LNCaP clone FGC (cell line): ENCODE results near the gene RARS2.
"Not testable (repeated sequence)": the region's sequence is repeated elsewhere in the genome, so short reads cannot be mapped to it uniquely, and the experiment has no call there.

Experiments
- DNase-seq: peaks from one replicate; pipeline ENCODE4 v3.0.0-alpha.2; 2011; ENCODE audit warnings: low read depth
- H3K4me3 ChIP-seq: 2 replicates; pipeline ENCODE4 v1.5.1; 2011; ENCODE audit warnings: mild to moderate bottlenecking, low read depth, low read length, control low read depth
- TF ChIP-seq, protein P1 (sequence below): IDR thresholded peaks from 2 replicates; pipeline ENCODE4 v1.5.1; 2012; ENCODE audit warnings: mild to moderate bottlenecking; ENCODE audit not compliant: control insufficient read depth, insufficient read depth; ENCODE audit errors: extremely low read depth

RARS2 gene

DNA sequence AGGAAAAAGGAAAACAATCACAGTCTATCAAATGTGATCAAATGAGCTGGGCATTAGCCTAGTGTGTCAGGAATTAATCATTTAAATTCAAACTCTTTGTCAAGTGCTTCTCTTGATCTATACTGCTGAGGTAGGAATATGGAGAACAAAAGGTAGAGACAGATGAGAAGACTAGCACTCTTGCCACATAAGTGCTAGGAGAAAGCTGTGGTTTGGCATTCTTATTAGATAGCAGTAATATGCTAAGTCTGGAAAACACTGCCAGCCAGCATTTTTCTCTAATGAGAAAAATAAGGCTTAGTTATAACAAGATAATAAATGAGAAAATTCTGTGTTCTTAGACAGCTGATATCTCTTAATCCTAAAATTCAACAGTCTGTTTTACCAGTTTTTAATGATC, 39.1 kb upstream of the RARS2 start:
- TF ChIP-seq, protein P1, sequence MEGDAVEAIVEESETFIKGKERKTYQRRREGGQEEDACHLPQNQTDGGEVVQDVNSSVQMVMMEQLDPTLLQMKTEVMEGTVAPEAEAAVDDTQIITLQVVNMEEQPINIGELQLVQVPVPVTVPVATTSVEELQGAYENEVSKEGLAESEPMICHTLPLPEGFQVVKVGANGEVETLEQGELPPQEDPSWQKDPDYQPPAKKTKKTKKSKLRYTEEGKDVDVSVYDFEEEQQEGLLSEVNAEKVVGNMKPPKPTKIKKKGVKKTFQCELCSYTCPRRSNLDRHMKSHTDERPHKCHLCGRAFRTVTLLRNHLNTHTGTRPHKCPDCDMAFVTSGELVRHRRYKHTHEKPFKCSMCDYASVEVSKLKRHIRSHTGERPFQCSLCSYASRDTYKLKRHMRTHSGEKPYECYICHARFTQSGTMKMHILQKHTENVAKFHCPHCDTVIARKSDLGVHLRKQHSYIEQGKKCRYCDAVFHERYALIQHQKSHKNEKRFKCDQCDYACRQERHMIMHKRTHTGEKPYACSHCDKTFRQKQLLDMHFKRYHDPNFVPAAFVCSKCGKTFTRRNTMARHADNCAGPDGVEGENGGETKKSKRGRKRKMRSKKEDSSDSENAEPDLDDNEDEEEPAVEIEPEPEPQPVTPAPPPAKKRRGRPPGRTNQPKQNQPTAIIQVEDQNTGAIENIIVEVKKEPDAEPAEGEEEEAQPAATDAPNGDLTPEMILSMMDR = no peak
- DNase-seq = no peak

DNA sequence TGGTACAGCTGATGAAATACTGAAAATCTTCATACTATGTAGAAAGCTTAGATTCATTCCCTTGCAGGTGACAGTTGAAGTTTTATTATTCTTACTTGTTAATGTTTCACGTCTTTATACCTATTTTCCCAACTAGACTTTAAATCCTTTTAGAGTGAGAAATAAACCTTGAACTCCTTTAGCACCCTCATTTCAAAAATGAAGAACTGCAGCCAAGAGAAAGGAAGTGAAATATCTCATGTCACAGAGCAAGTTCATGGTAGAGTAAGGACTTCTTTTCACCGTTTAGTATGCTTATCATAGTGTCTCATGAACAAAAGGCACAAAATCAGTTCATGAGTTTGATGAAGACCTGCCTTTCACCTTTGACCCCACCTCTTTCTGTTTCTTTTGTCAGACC, 38.6 kb upstream of the RARS2 start:
- TF ChIP-seq, protein P1 = no peak
- H3K4me3 ChIP-seq = no peak overlapping the region
- no peak for DNase-seq

More for the DNA sequence above, 39.1 kb upstream of the RARS2 start:
- no peak overlapping the region for H3K4me3 ChIP-seq

DNA sequence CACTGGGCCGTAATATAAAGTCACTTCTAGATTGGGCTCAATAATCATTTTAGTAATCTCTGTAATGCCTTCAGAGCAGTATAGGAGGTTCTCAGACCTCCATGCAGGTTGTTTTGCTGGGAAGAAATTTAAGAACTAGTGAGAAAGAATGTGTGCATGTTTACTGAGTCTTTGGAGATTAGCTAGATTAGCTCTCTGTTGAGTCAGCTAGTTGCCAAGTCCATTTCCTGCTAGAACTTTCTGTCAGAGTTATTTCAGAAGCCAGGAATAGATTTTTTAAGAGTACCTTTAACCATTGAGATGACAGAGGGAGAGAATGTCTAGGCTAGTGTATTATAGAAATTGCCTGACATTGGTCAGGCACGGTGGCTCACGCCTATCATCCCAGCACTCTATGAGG, 33.5 kb upstream of the RARS2 start:
- no peak for DNase-seq
- TF ChIP-seq, protein P1 = no peak
- H3K4me3 ChIP-seq = no peak overlapping the region

DNA sequence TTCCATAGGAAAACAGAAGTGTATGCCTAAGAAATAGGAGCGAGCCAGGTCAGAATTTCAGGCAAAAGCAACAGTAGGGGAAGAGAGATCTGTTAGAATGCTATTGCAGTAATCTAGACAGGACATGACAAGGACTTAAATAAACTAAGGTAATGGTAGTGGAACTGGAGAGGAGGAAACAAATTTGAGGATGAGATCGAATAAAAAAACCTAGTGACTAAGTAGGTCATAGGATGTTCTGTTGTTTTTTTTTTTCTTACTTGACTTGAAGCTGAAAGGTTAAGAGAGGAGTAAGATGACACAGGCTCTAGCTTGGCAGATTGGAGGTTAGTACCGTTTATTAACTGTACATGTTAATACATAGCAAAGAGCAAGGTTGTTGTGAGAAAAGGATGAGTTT, 28.7 kb upstream of the RARS2 start:
- no peak for DNase-seq
- no peak overlapping the region for H3K4me3 ChIP-seq
- TF ChIP-seq, protein P1 = no peak

DNA sequence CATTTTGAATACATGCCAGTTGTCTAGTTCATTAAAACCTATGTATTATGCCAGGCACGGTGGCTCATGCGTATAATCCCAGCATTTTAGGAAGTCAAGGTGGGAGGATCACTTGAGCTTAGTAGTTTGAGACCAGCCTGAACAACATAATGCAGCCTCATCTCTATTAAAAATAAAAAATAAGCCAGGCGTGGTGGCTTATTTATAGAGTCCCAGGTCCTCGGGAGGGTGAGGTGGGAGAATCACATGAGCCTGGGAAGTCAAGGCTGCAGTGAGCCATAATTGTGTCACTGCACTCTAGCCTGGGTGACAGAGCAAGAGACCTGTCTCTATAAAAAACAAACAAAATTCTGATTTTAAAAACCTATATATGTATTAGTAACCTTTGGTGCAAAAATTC, 27.6 kb upstream of the RARS2 start:
- H3K4me3 ChIP-seq = no peak overlapping the region
- no peak for DNase-seq
- TF ChIP-seq, protein P1 = no peak

DNA sequence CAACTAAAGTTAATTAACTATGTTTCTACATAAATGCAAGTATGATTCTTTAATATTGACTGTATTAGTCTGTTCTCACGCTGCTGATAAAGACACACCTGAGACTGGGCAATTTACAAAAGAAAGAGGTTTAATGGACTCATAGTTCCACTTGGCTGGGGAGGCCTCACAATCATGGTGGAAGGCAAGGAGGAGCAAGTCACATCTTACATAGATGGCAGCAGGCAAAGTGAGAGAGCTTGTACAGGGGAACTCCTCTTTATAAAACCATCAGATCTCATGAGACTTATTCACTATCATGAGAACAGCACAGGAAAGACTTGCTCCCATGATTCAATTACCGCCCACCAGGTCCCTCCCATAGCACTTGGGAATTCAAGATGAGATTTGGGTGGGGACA, 23.2 kb upstream of the RARS2 start:
- not testable (repeated sequence) for H3K4me3 ChIP-seq, DNase-seq

DNA sequence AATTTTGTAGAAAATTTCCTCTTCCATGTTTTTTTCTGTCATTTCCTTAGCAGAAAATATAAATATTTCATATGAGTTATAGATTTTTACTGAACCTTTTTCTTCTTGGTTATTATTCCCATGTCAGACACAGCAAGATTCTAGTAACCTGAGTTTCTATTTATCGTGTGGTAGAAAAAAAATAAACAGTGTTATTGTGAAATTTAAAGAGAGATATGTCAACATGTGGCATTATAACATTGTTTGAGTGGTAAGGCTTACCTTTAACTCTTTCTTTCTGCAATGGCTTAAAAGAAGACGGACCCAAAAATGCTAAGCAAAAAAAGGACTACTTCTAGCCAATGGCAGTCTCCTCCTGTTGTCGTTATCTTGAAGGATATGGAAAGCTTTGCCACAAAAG, 19.0 kb upstream of the RARS2 start:
- no peak overlapping the region for H3K4me3 ChIP-seq
- TF ChIP-seq, protein P1 = no peak
- no peak for DNase-seq
